Upper lobe of left lung (tissue), 4 donors: ENCODE data around the gene ARID4B.

Experiments used
- CTCF ChIP-seq, 6 experiments: fragments of 450-650 bp in 4 of 6; fragments of 200-600 bp in 2 of 6; sonication (generic) in 2 of 6; IDR thresholded peaks; one replicate each; pipeline ENCODE4 v1.5.1; 2016 to 2019; ENCODE audit warnings: antibody characterized with exemption in 6 of 6
- POLR2A ChIP-seq, 4 donors: fragments of 450-650 bp; IDR thresholded peaks; one replicate each; pipeline ENCODE4 v1.5.1; 2016 to 2017; ENCODE audit warnings: antibody characterized with exemption in 4 of 4, mild to moderate bottlenecking in 2 of 4
- POLR2AphosphoS5 ChIP-seq, 2 donors: sonication (generic); formaldehyde crosslinking; IDR thresholded peaks; one replicate each; pipeline ENCODE4 v1.5.1; 2017; ENCODE audit warnings: antibody characterized with exemption in 2 of 2

- TF ChIP-seq CTCF (IDR thresholded peaks at IDR 0.05), result peak in 3 of 6 experiments; percentile 12 to 49 (median 31)
- TF ChIP-seq POLR2AphosphoS5 (IDR thresholded peaks at IDR 0.05), result peak; percentile 81 to 82
- peak in 2 of 4 donors; percentile 72 to 89 for TF ChIP-seq POLR2A (IDR thresholded peaks at IDR 0.05)
Measured at GRCh38 chr1:235367000-235367908, 39.3 kb upstream of the ARID4B start, which contains the start of gene TBCE.
